Endothelial cell of umbilical vein (primary cell): ENCODE measurements around the gene RABL6. TPM values are rescaled to one million over a fixed set of nuclear protein-coding genes. Genes with fewer than 3 reads are reported as not detected.

Source experiments
- BruUV-seq: library from RNA; stranded (reverse); fragments of 400-500 nt; replicated peaks from 2 replicates; lab custom pipeline; 2021; lab: Mats Ljungman, UMichigan
- CTCF ChIA-PET: fragments of 300-600, 350-600 bp; sonication (Branson Sonifier 250); formaldehyde crosslinking; loops from one replicate; lab custom pipeline; 2021; ENCODE audit warnings: antibody characterized with exemption, inconsistent platforms; lab: Charles Lee
- POLR2A ChIA-PET: fragments of 300-600, 350-600 bp; sonication (Branson Sonifier 250); formaldehyde crosslinking; loops from one replicate; lab custom pipeline; 2021; ENCODE audit warnings: antibody characterized with exemption, inconsistent platforms; lab: Charles Lee
- DNase-seq: peaks from one replicate; pipeline ENCODE4 v3.0.0-alpha.2; 2011; ENCODE audit warnings: low read depth, low spot score
- FAIRE-seq: peaks from 2 replicates; lab custom pipeline; 2011; peaks lifted over from hg19 to GRCh38; lab: Jason Lieb, UNC
- H2AFZ ChIP-seq: 2 replicates; pipeline ENCODE4 v1.6.0; 2012; ENCODE audit warnings: low read depth, low read length, control low read depth, inconsistent platforms
- H3K27ac ChIP-seq: 2 replicates; pipeline ENCODE4 v1.5.1; 2011; ENCODE audit warnings: low read depth, mild to moderate bottlenecking, control low read depth, low read length, moderate library complexity; ENCODE audit not compliant: insufficient read depth
- H3K27me3 ChIP-seq, 2 experiments: 2 replicates each; pipeline versions ENCODE4 v1.6.0 to v1.6.1; 2011; ENCODE audit warnings: low read length in 2 of 2, mixed read lengths in 1 of 2; ENCODE audit not compliant: control insufficient read depth in 2 of 2, insufficient read depth in 2 of 2
- H3K36me3 ChIP-seq, 2 experiments: 2 replicates in 1 of 2; 3 replicates in 1 of 2; pipeline ENCODE4 v1.5.1; 2011; ENCODE audit warnings: low read length in 2 of 2, mild to moderate bottlenecking in 1 of 2, moderate library complexity in 1 of 2; ENCODE audit not compliant: control insufficient read depth in 2 of 2, insufficient read depth in 2 of 2; ENCODE audit errors: extremely low read depth in 1 of 2
- H3K4me1 ChIP-seq: 3 replicates; pipeline ENCODE4 v1.5.1; 2011; ENCODE audit warnings: mild to moderate bottlenecking, low read length; ENCODE audit not compliant: control insufficient read depth, insufficient read depth; ENCODE audit errors: extremely low read depth
- H3K4me2 ChIP-seq: 2 replicates; pipeline ENCODE4 v1.6.1; 2011; ENCODE audit warnings: low read length, control low read depth, mixed read lengths; ENCODE audit not compliant: insufficient read depth
- H3K4me3 ChIP-seq, 3 experiments: fragments of 200-600 bp in 1 of 3; sonication (generic), shearing (Covaris generic) in 1 of 3; replicated peaks in 1 of 3; 2 replicates each; pipeline ENCODE4 v1.5.1; 2011 to 2016; ENCODE audit warnings: control low read depth in 3 of 3, low read length in 3 of 3, mild to moderate bottlenecking in 2 of 3, inconsistent platforms in 1 of 3, low read depth in 1 of 3, moderate library complexity in 1 of 3; ENCODE audit not compliant: insufficient read depth in 1 of 3
- H3K79me2 ChIP-seq: 2 replicates; pipeline ENCODE4 v1.6.0; 2012; ENCODE audit warnings: low read length, inconsistent platforms; ENCODE audit not compliant: control insufficient read depth, insufficient read depth
- H3K9ac ChIP-seq: replicated peaks from 2 replicates; pipeline ENCODE3; 2011; ENCODE audit warnings: low read length, control low read depth; ENCODE audit not compliant: insufficient read depth; ENCODE audit errors: extremely low read depth
- H3K9me1 ChIP-seq: replicated peaks from 3 replicates; pipeline ENCODE4 v1.6.0; 2011; ENCODE audit warnings: mild to moderate bottlenecking, low read length; ENCODE audit not compliant: control insufficient read depth, insufficient read depth; ENCODE audit errors: extremely low read depth
- H3K9me3 ChIP-seq: replicated peaks from 2 replicates; pipeline ENCODE4 v1.5.1; 2012; ENCODE audit warnings: low read length, inconsistent platforms; ENCODE audit not compliant: control insufficient read depth, insufficient read depth
- H4K20me1 ChIP-seq: replicated peaks from 2 replicates; pipeline ENCODE3; 2011; ENCODE audit warnings: mild to moderate bottlenecking, low read length; ENCODE audit not compliant: control insufficient read depth, insufficient read depth; ENCODE audit errors: extremely low read depth
- EZH2 ChIP-seq: IDR thresholded peaks from 2 replicates; pipeline ENCODE4 v1.6.1; 2012; ENCODE audit warnings: borderline replicate concordance, low read depth, mild to moderate bottlenecking, moderate library complexity, low read length, inconsistent platforms; ENCODE audit not compliant: severe bottlenecking
- GATA2 ChIP-seq: IDR thresholded peaks from 2 replicates; pipeline ENCODE4 v1.7.0; 2011; ENCODE audit warnings: low read depth, mild to moderate bottlenecking, moderate library complexity, mixed read lengths, low read length; ENCODE audit not compliant: insufficient read length, insufficient read depth
- JUN ChIP-seq: IDR thresholded peaks from 2 replicates; pipeline ENCODE4 v1.6.1; 2011; ENCODE audit warnings: borderline replicate concordance, low read depth; ENCODE audit not compliant: insufficient read length, insufficient read depth
- MAX ChIP-seq: IDR thresholded peaks from 2 replicates; pipeline ENCODE4 v1.6.1; 2011; ENCODE audit not compliant: insufficient read depth, insufficient read length
- dilution Hi-C: fragments of 300-500 bp; cut with MboI; formaldehyde crosslinking; loops from one replicate; pipeline ENCODE4 v1.15.0; 2019; ENCODE audit warnings: low sequenced_read_pairs; ENCODE audit not compliant: extremely low pct_ligation_motif_present
- intact Hi-C: fragments of 100-400 bp; cut with micrococcal nuclease; formaldehyde crosslinking; loops from one replicate; pipeline ENCODE4 v1.10.0; 2022
- polyA plus RNA-seq, 4 experiments: library from polyadenylated mRNA; depleted of rRNA in 3 of 4; stranded (reverse) in 3 of 4; unstranded in 1 of 4; fragments of >200 nt; gene quantifications; 2 replicates each; pipeline versions ENCODE4 v1.2.1 to v1.2.3, GENCODE V29; 2011 to 2012; ENCODE audit warnings: missing spikeins in 1 of 4
- total RNA-seq: library from RNA; stranded (reverse); gene quantifications from 2 replicates; pipeline ENCODE4 v1.2.3, GENCODE V29; 2021
- TF ChIP-seq, protein P1 (sequence below), 2 donors: IDR thresholded peaks; 1 replicate in 1 of 2; 2 replicates in 1 of 2; pipeline ENCODE4 v1.5.1; 2011; ENCODE audit warnings: low read length in 2 of 2, mild to moderate bottlenecking in 2 of 2, moderate library complexity in 2 of 2, control low read depth in 1 of 2, inconsistent platforms in 1 of 2, low read depth in 1 of 2; ENCODE audit not compliant: insufficient read depth in 1 of 2; ENCODE audit errors: extremely low read depth in 1 of 2

The RABL6 gene
- total and polyA plus RNA-seq, 2 donors (not counting 3 experiments of a cell fraction or from before 2014, with no cell fraction given): 60.8 to 112 TPM

- Histone ChIP-seq H3K9me1 (no peaks in the 10 kb centered on the region), H3K4me2 (no peak overlapping the region), H4K20me1 (no peaks in the 10 kb centered on the region), H2AFZ (no peak overlapping the region), H3K9ac (no peak overlapping the region), H3K36me3 (no peaks in the 10 kb centered on the region), H3K79me2 (no peaks in the 10 kb centered on the region), H3K27me3 (peaks cover 10 to 28% of the 10 kb centered on the region in 2 experiments), H3K4me3 (no peak overlapping the region), H3K27ac (no peak overlapping the region), H3K9me3 (no peaks in the 10 kb centered on the region), H3K4me1 (peaks cover 11% of the 10 kb centered on the region)
- dilution Hi-C loops (no loop called here), intact Hi-C loops (loop anchor here (5.0 kb wide), 1 partner anchor 54 kb away; the partner anchor contains the start of gene TMEM141)
- ChIA-PET POLR2A (interaction anchor here (0.6 kb wide), 1 partner anchor 378 kb away, joined by 3 read pairs; no protein-coding TSS in a partner anchor), CTCF (interaction anchor here (0.9 to 2.0 kb wide), 7 partner anchors 35 to 221 kb away, joined by 3 to 6 read pairs (median 3); no protein-coding TSS in a partner anchor)
- TF ChIP-seq EZH2: peak; percentile 99
- TF ChIP-seq GATA2: no peak
- TF ChIP-seq, protein P1, sequence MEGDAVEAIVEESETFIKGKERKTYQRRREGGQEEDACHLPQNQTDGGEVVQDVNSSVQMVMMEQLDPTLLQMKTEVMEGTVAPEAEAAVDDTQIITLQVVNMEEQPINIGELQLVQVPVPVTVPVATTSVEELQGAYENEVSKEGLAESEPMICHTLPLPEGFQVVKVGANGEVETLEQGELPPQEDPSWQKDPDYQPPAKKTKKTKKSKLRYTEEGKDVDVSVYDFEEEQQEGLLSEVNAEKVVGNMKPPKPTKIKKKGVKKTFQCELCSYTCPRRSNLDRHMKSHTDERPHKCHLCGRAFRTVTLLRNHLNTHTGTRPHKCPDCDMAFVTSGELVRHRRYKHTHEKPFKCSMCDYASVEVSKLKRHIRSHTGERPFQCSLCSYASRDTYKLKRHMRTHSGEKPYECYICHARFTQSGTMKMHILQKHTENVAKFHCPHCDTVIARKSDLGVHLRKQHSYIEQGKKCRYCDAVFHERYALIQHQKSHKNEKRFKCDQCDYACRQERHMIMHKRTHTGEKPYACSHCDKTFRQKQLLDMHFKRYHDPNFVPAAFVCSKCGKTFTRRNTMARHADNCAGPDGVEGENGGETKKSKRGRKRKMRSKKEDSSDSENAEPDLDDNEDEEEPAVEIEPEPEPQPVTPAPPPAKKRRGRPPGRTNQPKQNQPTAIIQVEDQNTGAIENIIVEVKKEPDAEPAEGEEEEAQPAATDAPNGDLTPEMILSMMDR (IDR thresholded peaks at IDR 0.05; ENCODE audit: extremely low read depth in 1 of 2, insufficient read depth in 1 of 2, low read depth in 1 of 2, low read length in 2 of 2): no peak
- TF ChIP-seq MAX: no peak
- TF ChIP-seq JUN: no peak
- no TSS peak for BruUV-seq
- no peak for DNase-seq
- no peak for FAIRE-seq
Observed at GRCh38 chr9:136846376-136847087, 38.8 kb downstream of the RABL6 start.
